Left renal pelvis (tissue), 4 donors: Measurements from ENCODE around the gene KRTAP10-12. TPM values are rescaled to one million over a fixed set of nuclear protein-coding genes. Genes with fewer than 3 reads are reported as not detected.

ENCODE experiments used
- DNase-seq, 4 donors: peaks; one replicate each; pipeline ENCODE4 v3.0.0-alpha.2; 2013; ENCODE audit warnings: low read depth in 4 of 4, low spot score in 3 of 4
- polyA plus RNA-seq, 4 donors: library from polyadenylated mRNA; unstranded; fragments of 120-200 nt; gene quantifications; one replicate each; pipeline ENCODE4 v1.2.1, GENCODE V29; 2013; ENCODE audit not compliant: insufficient read length in 4 of 4

The KRTAP10-12 gene
- polyA plus RNA-seq, 4 donors = not detected

- DNase-seq = no peak
Observed at GRCh38 chr21:44697811-44698734, 1.1 kb downstream of the KRTAP10-12 start.

- no peak for DNase-seq
Observed at GRCh38 chr21:44699502-44700001, 2.6 kb downstream of the KRTAP10-12 start.

- no peak for DNase-seq
Observed at GRCh38 chr21:44700101-44701022, 3.4 kb downstream of the KRTAP10-12 start.

- no peak for DNase-seq
Observed at GRCh38 chr21:44701023-44701400, 4.0 kb downstream of the KRTAP10-12 start.

- no peak for DNase-seq
Observed at GRCh38 chr21:44701541-44701940, 4.6 kb downstream of the KRTAP10-12 start.

- DNase-seq = no peak
Observed at GRCh38 chr21:44702111-44702972, 5.4 kb downstream of the KRTAP10-12 start.

GRCh38 chr21:44702973-44703730 is 6.2 kb downstream of the KRTAP10-12 start:
- no peak for DNase-seq

GRCh38 chr21:44703731-44704635 is 7.0 kb downstream of the KRTAP10-12 start:
- no peak for DNase-seq

- no peak for DNase-seq
Observed at GRCh38 chr21:44704636-44705001, 7.6 kb downstream of the KRTAP10-12 start.

- no peak for DNase-seq
Observed at GRCh38 chr21:44706026-44706705, 9.2 kb downstream of the KRTAP10-12 start.

GRCh38 chr21:44706706-44707581 is 10.0 kb downstream of the KRTAP10-12 start:
- no peak for DNase-seq

GRCh38 chr21:44708213-44708865 is 11.4 kb downstream of the KRTAP10-12 start:
- no peak for DNase-seq

- no peak for DNase-seq
Observed at GRCh38 chr21:44708866-44709425, 12.0 kb downstream of the KRTAP10-12 start.

GRCh38 chr21:44709426-44710293 is 12.7 kb downstream of the KRTAP10-12 start:
- no peak for DNase-seq

- DNase-seq = no peak
Observed at GRCh38 chr21:44710294-44710665, 13.3 kb downstream of the KRTAP10-12 start.
